ENCODE measurements around the gene CHMP1B.

- TF ChIP-seq EP300 (IDR thresholded peaks at IDR 0.05; ENCODE audit: low read depth), result no peak
- no peak for TF ChIP-seq CTCF (IDR thresholded peaks at IDR 0.05)
These were observed 3.4 kb upstream of the CHMP1B start for GRCh38 chr18:11847811-11848210.
